HG03432 (cell line): ENCODE measurements around the gene TTLL6.

ENCODE experiments used
- ATAC-seq: cut with Tn5 transposase; IDR thresholded peaks from one replicate; pipeline ENCODE4 v1.9.1; 2021; ENCODE audit warnings: mild to moderate bottlenecking, moderate library complexity; ENCODE audit not compliant: unreplicated experiment

Gene TTLL6

GRCh38 chr17:48745381-48746275, 71.4 kb downstream of the TTLL6 start:
- no peak for ATAC-seq

- no peak for ATAC-seq
These were observed 76.5 kb downstream of the TTLL6 start for GRCh38 chr17:48740537-48740936.

- ATAC-seq = no peak
These were observed 78.1 kb downstream of the TTLL6 start for GRCh38 chr17:48738803-48739526.

GRCh38 chr17:48738424-48738802, 78.6 kb downstream of the TTLL6 start:
- ATAC-seq = no peak

GRCh38 chr17:48737330-48738043, 79.5 kb downstream of the TTLL6 start:
- ATAC-seq = no peak

- ATAC-seq = no peak
These were observed 82.0 kb downstream of the TTLL6 start for GRCh38 chr17:48735062-48735351.

- no peak for ATAC-seq
These were observed 82.5 kb downstream of the TTLL6 start for GRCh38 chr17:48734333-48735061.

GRCh38 chr17:48733632-48734328, 83.2 kb downstream of the TTLL6 start:
- no peak for ATAC-seq

GRCh38 chr17:48732688-48733629, 84.1 kb downstream of the TTLL6 start:
- ATAC-seq = no peak

- no peak for ATAC-seq
These were observed 85.7 kb downstream of the TTLL6 start for GRCh38 chr17:48731355-48731754.

- no peak for ATAC-seq
These were observed 86.8 kb downstream of the TTLL6 start for GRCh38 chr17:48730240-48730550.

GRCh38 chr17:48729335-48730239, 87.4 kb downstream of the TTLL6 start:
- ATAC-seq = no peak

- ATAC-seq = no peak
These were observed 88.5 kb downstream of the TTLL6 start, which contains the start of gene HOXB13 for GRCh38 chr17:48728232-48729231. TSS of gene HOXB13 (minus strand) at chr17:48728750. CDS start at chr17:48728593, 157 bp downstream.

GRCh38 chr17:48727415-48728175, 89.4 kb downstream of the TTLL6 start:
- ATAC-seq = no peak

- ATAC-seq = no peak
These were observed 90.1 kb downstream of the TTLL6 start for GRCh38 chr17:48726916-48727286.

- no peak for ATAC-seq
These were observed 90.7 kb downstream of the TTLL6 start for GRCh38 chr17:48726114-48726915.
